HEK293 (cell line): Measurements from ENCODE around the gene NUP62.

ENCODE experiments used
- CTCF ChIA-PET: fragments of 350-600 bp; formaldehyde crosslinking; extraction: SDS; loops from one replicate; lab custom pipeline; 2021; ENCODE audit warnings: antibody characterized with exemption; lab: Yijun Ruan, JAX
- POLR2A ChIA-PET: fragments of 300-600 bp; formaldehyde crosslinking; extraction: SDS; loops from one replicate; lab custom pipeline; 2020; ENCODE audit warnings: antibody characterized with exemption, inconsistent platforms; lab: Yijun Ruan, JAX
- H3K27ac ChIP-seq: fragments of 200-500 bp; sonication (Bioruptor generic); 2 replicates; pipeline ENCODE4 v1.5.1; 2014; ENCODE audit warnings: low read depth, low read length, control low read depth, inconsistent platforms; ENCODE audit errors: extremely low read depth
- H3K36me3 ChIP-seq, 2 experiments: fragments of 200-500 bp in 1 of 2; sonication (Bioruptor generic) in 1 of 2; 1 replicate in 1 of 2; 2 replicates in 1 of 2; pipeline ENCODE4 v1.5.1; 2014 to 2017; ENCODE audit warnings: inconsistent platforms in 2 of 2, low read length in 2 of 2; ENCODE audit not compliant: control insufficient read depth in 2 of 2, insufficient read depth in 1 of 2
- H3K4me1 ChIP-seq: fragments of 200-500 bp; sonication (Bioruptor generic); 2 replicates; pipeline ENCODE4 v1.5.1; 2014; ENCODE audit warnings: mild to moderate bottlenecking, low read length, inconsistent platforms; ENCODE audit not compliant: control insufficient read depth, insufficient read depth
- H3K4me3 ChIP-seq: 2 replicates; pipeline ENCODE4 v1.5.1; 2011; ENCODE audit warnings: low read depth, mild to moderate bottlenecking, control low read depth, low read length, moderate library complexity
- H3K9me3 ChIP-seq: fragments of 200-500 bp; sonication (Bioruptor generic); 2 replicates; pipeline ENCODE4 v1.5.1; 2014; ENCODE audit warnings: low read depth, low read length, inconsistent platforms; ENCODE audit not compliant: control insufficient read depth, insufficient read depth
- GLIS2 ChIP-seq: fragments of 450-650 bp; formaldehyde crosslinking; IDR thresholded peaks from 2 replicates; pipeline ENCODE4 v1.5.1; 2016; ENCODE audit warnings: missing biosample characterization, missing genetic modification characterization
- HOXA7 ChIP-seq: sonication (generic); formaldehyde crosslinking; IDR thresholded peaks from 2 replicates; pipeline ENCODE4 v1.8.1; 2022; ENCODE audit warnings: missing genetic modification reagents, borderline replicate concordance
- KLF1 ChIP-seq: fragments of 450-650 bp; formaldehyde crosslinking; IDR thresholded peaks from 2 replicates; pipeline ENCODE4 v1.5.1; 2016; ENCODE audit warnings: missing biosample characterization, missing genetic modification characterization
- MZF1 ChIP-seq: fragments of 450-650 bp; formaldehyde crosslinking; IDR thresholded peaks from 2 replicates; pipeline ENCODE4 v1.5.1; 2017; ENCODE audit warnings: missing biosample characterization, missing genetic modification characterization, borderline replicate concordance
- ZBTB1 ChIP-seq: fragments of 450-650 bp; formaldehyde crosslinking; IDR thresholded peaks from 2 replicates; pipeline ENCODE4 v1.5.1; 2016; ENCODE audit warnings: missing biosample characterization, missing genetic modification characterization
- ZBTB48 ChIP-seq: fragments of 450-650 bp; formaldehyde crosslinking; IDR thresholded peaks from 2 replicates; pipeline ENCODE4 v1.5.1; 2016; ENCODE audit warnings: missing biosample characterization, missing genetic modification characterization
- ZIC2 ChIP-seq: fragments of 450-650 bp; formaldehyde crosslinking; IDR thresholded peaks from 2 replicates; pipeline ENCODE4 v1.5.1; 2016; ENCODE audit warnings: missing biosample characterization, missing genetic modification characterization
- ZNF133 ChIP-seq: fragments of 450-650 bp; formaldehyde crosslinking; IDR thresholded peaks from 2 replicates; pipeline ENCODE4 v1.5.1; 2016; ENCODE audit warnings: missing biosample characterization, missing genetic modification characterization
- ZNF155 ChIP-seq: fragments of 450-650 bp; formaldehyde crosslinking; IDR thresholded peaks from 2 replicates; pipeline ENCODE4 v1.5.1; 2016; ENCODE audit warnings: missing biosample characterization, missing genetic modification characterization
- ZNF221 ChIP-seq: fragments of 450-650 bp; formaldehyde crosslinking; IDR thresholded peaks from 2 replicates; pipeline ENCODE4 v1.5.1; 2017; ENCODE audit warnings: missing biosample characterization, missing genetic modification characterization, borderline replicate concordance
- ZNF223 ChIP-seq: fragments of 450-650 bp; formaldehyde crosslinking; IDR thresholded peaks from 2 replicates; pipeline ENCODE4 v1.5.1; 2016; ENCODE audit warnings: missing biosample characterization, missing genetic modification characterization
- ZNF274 ChIP-seq, 2 experiments: fragments of 200-500 bp in 1 of 2; fragments of 450-650 bp in 1 of 2; sonication (Bioruptor generic) in 1 of 2; formaldehyde crosslinking in 1 of 2; IDR thresholded peaks; 2 replicates each; pipeline versions ENCODE4 v1.5.1 to v1.6.1; 2014 to 2016; ENCODE audit warnings: borderline replicate concordance in 1 of 2, inconsistent platforms in 1 of 2, low read length in 1 of 2, missing biosample characterization in 1 of 2, missing genetic modification characterization in 1 of 2
- ZNF37A ChIP-seq: fragments of 450-650 bp; IDR thresholded peaks from 2 replicates; pipeline ENCODE4 v1.5.1; 2018; ENCODE audit warnings: missing biosample characterization, missing genetic modification characterization
- ZNF514 ChIP-seq: fragments of 450-650 bp; formaldehyde crosslinking; IDR thresholded peaks from 2 replicates; pipeline ENCODE4 v1.5.1; 2016; ENCODE audit warnings: missing biosample characterization, missing genetic modification characterization
- ZNF521 ChIP-seq: fragments of 450-650 bp; formaldehyde crosslinking; IDR thresholded peaks from 2 replicates; pipeline ENCODE4 v1.5.1; 2017; ENCODE audit warnings: missing biosample characterization, mild to moderate bottlenecking, missing genetic modification characterization
- ZNF529 ChIP-seq: fragments of 450-650 bp; formaldehyde crosslinking; IDR thresholded peaks from 2 replicates; pipeline ENCODE4 v1.5.1; 2017; ENCODE audit warnings: missing genetic modification characterization, missing biosample characterization; ENCODE audit not compliant: insufficient replicate concordance
- ZNF585B ChIP-seq: fragments of 450-650 bp; formaldehyde crosslinking; IDR thresholded peaks from 2 replicates; pipeline ENCODE4 v1.5.1; 2016; ENCODE audit warnings: missing biosample characterization, missing genetic modification characterization
- ZNF624 ChIP-seq: fragments of 450-650 bp; formaldehyde crosslinking; IDR thresholded peaks from 2 replicates; pipeline ENCODE4 v1.5.1; 2017; ENCODE audit warnings: missing biosample characterization, missing genetic modification characterization
- ZNF830 ChIP-seq: fragments of 450-650 bp; IDR thresholded peaks from 2 replicates; pipeline ENCODE4 v1.5.0; 2018; ENCODE audit warnings: missing biosample characterization, missing genetic modification characterization, low read depth, mild to moderate bottlenecking, moderate library complexity
- TF ChIP-seq, protein P1 (sequence below): fragments of 450-650 bp; formaldehyde crosslinking; conservative IDR thresholded peaks from 2 replicates; pipeline ENCODE4 v1.5.1; 2016; ENCODE audit warnings: low read depth, missing biosample characterization, missing genetic modification characterization
- TF ChIP-seq, protein P2 (sequence below): fragments of 450-650 bp; formaldehyde crosslinking; IDR thresholded peaks from 2 replicates; pipeline ENCODE4 v1.5.1; 2016; ENCODE audit warnings: missing biosample characterization, missing genetic modification characterization

NUP62 gene

DNA sequence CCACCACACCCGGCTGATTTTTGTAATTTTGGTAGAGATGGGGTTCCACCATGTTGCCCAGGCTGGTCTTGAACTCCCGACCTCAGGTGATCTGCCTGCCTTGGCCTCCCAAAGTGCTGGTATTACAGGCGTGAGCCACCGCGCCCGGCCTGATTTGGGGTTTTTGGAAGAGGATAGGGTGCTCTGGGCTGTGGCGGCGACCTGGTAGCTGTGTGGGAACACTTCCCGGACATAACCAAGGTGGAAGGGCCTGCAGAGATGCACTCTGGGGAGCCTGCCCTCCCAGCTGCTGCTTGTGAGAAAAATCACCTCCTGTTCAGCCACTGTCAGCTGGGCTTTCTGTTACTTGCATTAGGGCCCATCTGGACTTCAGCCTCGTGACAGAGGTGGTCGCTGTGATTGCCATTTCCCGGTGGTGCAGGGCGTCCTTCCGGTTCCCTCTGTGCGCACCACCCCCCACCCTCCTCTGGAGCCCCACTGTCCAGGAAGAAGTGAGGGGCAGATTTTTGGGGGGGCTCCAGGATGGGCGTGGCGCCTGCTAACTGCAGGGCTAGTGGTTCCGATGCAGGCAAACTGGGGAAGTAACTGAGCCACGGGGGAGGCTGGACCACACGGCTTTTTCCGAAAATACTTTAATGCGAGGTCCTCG lies 40.1 kb downstream of the NUP62 start:
- H3K36me3 ChIP-seq, result peaks cover 9 to 10% of the 10 kb centered on the region in 2 experiments; a peak in 2 of 3 replicates
- TF ChIP-seq ZNF133 (no peak), KLF1 (no peak), ZNF514 (tag by site-specific recombination) (no peak), ZNF274 (IDR thresholded peaks at IDR 0.05; ENCODE audit: low read length) (no peak), ZNF274 (tag by site-specific recombination; IDR thresholded peaks at IDR 0.05; ENCODE audit: borderline replicate concordance) (no peak), ZIC2 (no peak), HOXA7 (CRISPR knock-in tag) (no peak), ZNF37A (no peak), MZF1 (tag by site-specific recombination) (no peak), ZNF830 (tag by site-specific recombination) (no peak), ZBTB1 (tag by site-specific recombination) (no peak), ZNF155 (tag by site-specific recombination) (no peak), ZNF529 (tag by site-specific recombination) (no peak), ZNF624 (tag by site-specific recombination) (no peak), ZNF521 (tag by site-specific recombination) (no peak)
- TF ChIP-seq, protein P1, sequence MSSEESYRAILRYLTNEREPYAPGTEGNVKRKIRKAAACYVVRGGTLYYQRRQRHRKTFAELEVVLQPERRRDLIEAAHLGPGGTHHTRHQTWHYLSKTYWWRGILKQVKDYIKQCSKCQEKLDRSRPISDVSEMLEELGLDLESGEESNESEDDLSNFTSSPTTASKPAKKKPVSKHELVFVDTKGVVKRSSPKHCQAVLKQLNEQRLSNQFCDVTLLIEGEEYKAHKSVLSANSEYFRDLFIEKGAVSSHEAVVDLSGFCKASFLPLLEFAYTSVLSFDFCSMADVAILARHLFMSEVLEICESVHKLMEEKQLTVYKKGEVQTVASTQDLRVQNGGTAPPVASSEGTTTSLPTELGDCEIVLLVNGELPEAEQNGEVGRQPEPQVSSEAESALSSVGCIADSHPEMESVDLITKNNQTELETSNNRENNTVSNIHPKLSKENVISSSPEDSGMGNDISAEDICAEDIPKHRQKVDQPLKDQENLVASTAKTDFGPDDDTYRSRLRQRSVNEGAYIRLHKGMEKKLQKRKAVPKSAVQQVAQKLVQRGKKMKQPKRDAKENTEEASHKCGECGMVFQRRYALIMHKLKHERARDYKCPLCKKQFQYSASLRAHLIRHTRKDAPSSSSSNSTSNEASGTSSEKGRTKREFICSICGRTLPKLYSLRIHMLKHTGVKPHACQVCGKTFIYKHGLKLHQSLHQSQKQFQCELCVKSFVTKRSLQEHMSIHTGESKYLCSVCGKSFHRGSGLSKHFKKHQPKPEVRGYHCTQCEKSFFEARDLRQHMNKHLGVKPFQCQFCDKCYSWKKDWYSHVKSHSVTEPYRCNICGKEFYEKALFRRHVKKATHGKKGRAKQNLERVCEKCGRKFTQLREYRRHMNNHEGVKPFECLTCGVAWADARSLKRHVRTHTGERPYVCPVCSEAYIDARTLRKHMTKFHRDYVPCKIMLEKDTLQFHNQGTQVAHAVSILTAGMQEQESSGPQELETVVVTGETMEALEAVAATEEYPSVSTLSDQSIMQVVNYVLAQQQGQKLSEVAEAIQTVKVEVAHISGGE, result no peak
- TF ChIP-seq, protein P2, sequence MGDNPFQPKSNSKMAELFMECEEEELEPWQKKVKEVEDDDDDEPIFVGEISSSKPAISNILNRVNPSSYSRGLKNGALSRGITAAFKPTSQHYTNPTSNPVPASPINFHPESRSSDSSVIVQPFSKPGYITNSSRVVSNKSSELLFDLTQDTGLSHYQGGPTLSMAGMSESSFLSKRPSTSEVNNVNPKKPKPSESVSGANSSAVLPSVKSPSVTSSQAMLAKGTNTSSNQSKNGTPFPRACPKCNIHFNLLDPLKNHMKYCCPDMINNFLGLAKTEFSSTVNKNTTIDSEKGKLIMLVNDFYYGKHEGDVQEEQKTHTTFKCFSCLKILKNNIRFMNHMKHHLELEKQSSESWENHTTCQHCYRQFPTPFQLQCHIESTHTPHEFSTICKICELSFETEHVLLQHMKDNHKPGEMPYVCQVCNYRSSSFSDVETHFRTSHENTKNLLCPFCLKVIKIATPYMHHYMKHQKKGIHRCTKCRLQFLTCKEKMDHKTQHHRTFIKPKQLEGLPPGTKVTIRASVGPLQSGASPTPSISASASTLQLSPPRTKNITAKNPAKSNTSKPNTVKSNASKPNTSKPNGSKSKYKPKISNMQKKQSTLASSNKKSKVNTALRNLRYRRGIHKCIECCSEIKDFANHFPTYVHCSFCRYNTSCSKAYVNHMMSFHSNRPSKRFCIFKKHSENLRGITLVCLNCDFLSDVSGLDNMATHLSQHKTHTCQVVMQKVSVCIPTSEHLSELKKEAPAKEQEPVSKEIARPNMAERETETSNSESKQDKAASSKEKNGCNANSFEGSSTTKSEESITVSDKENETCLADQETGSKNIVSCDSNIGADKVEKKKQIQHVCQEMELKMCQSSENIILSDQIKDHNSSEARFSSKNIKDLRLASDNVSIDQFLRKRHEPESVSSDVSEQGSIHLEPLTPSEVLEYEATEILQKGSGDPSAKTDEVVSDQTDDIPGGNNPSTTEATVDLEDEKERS, result no peak
- ChIA-PET CTCF (no interaction called here), POLR2A (interaction anchor here (0.6 to 1.7 kb wide), 2 partner anchors 8 to 302 kb away, joined by 6 to 7 read pairs; no protein-coding TSS in a partner anchor)
- no peak overlapping the region for H3K4me3 ChIP-seq
- H3K9me3 ChIP-seq, result no peaks in the 10 kb centered on the region
- no peaks in the 10 kb centered on the region for H3K4me1 ChIP-seq
- H3K27ac ChIP-seq, result no peak overlapping the region

DNA sequence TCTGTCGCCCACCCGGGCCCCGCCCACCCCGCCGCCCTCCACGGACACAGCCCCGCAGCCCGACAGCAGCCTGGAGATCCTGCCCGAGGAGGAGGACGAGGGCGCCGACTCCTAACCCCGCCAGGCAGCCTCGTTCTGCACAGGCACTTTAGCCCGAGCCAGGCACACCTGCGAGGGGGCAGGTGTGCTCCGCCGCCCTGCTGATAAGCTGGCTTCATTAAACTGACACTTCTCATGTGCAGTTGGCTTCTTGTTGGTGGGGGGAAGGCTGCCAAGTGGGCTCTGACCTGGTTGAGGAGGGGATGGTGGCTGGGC lies 40.8 kb downstream of the NUP62 start:
- POLR2A ChIA-PET, result interaction anchor here (0.6 to 1.0 kb wide), 2 partner anchors 9 to 301 kb away, joined by 3 to 7 read pairs; no protein-coding TSS in a partner anchor
- Histone ChIP-seq H3K9me3 (no peaks in the 10 kb centered on the region), H3K4me3 (no peak overlapping the region), H3K36me3 (peaks cover 10 to 16% of the 10 kb centered on the region in 2 experiments; a peak in 2 of 3 replicates), H3K4me1 (no peaks in the 10 kb centered on the region), H3K27ac (no peak overlapping the region)
- TF ChIP-seq GLIS2 (no peak), ZNF223 (tag by site-specific recombination) (no peak), ZNF585B (tag by site-specific recombination) (no peak), ZNF221 (tag by site-specific recombination) (no peak), ZBTB48 (no peak)
- TF ChIP-seq, protein P2, result no peak
- CTCF ChIA-PET, result no interaction called here
